Prostate gland (tissue), 2 donors: ENCODE data around the gene DEXI. TPM values are rescaled to one million over a fixed set of nuclear protein-coding genes. Genes with fewer than 3 reads are reported as not detected.

Experiments used
- DNase-seq: peaks from one replicate; pipeline ENCODE4 v3.0.0-alpha.2; 2019; ENCODE audit warnings: low spot score
- H3K27ac ChIP-seq, 2 donors: fragments of 200-600 bp; sonication (generic); 2 replicates each; pipeline ENCODE4 v1.5.1; 2017 to 2019
- H3K27me3 ChIP-seq: fragments of 200-600 bp; sonication (generic); replicated peaks from 2 replicates; pipeline ENCODE4 v1.5.1; 2019; ENCODE audit not compliant: insufficient read depth
- H3K36me3 ChIP-seq, 2 donors: fragments of 200-600 bp; sonication (generic); 1 replicate in 1 of 2; 2 replicates in 1 of 2; pipeline versions ENCODE4 v1.5.1 to v1.8.1; 2017 to 2019
- H3K4me1 ChIP-seq: fragments of 200-600 bp; sonication (generic); replicated peaks from 2 replicates; pipeline ENCODE4 v1.5.1; 2019
- H3K4me3 ChIP-seq, 2 donors: fragments of 200-600 bp; sonication (generic); 2 replicates each; pipeline ENCODE4 v1.5.1; 2017 to 2019
- H3K9me3 ChIP-seq: fragments of 200-600 bp; sonication (generic); 2 replicates; pipeline ENCODE4 v1.5.1; 2017
- CTCF ChIP-seq, 4 experiments: fragments of 200-600 bp in 2 of 4; fragments of 450-650 bp in 2 of 4; sonication (generic) in 2 of 4; IDR thresholded peaks; 1 replicate in 3 of 4; 2 replicates in 1 of 4; pipeline ENCODE4 v1.5.1; 2016 to 2019; ENCODE audit warnings: antibody characterized with exemption in 4 of 4, mild to moderate bottlenecking in 2 of 4, moderate library complexity in 2 of 4
- POLR2A ChIP-seq: fragments of 450-650 bp; IDR thresholded peaks from one replicate; pipeline ENCODE4 v1.6.1; 2016; ENCODE audit warnings: antibody characterized with exemption, mild to moderate bottlenecking
- POLR2AphosphoS5 ChIP-seq: sonication (generic); formaldehyde crosslinking; IDR thresholded peaks from one replicate; pipeline ENCODE4 v1.6.1; 2017; ENCODE audit warnings: antibody characterized with exemption
- WGBS: methylation state at CpG from one replicate; pipeline ENCODE4 v1.1.5; 2018; 5-methylcytosine and 5-hydroxymethylcytosine counted together
- intact Hi-C: fragments of 100-400 bp; cut with DNase I; formaldehyde crosslinking; loops from one replicate; pipeline ENCODE4 v1.14.2; 2022
- total RNA-seq, 2 donors: library from RNA; depleted of rRNA; stranded (reverse); fragments of >200 nt; gene quantifications; one replicate each; pipeline ENCODE4 v1.1.0, GENCODE V29; 2016

Gene DEXI
- total RNA-seq, 2 donors from 2014 or later, result 95.5 to 96.9 TPM

- intact Hi-C loops, result loop anchor here (5.0 kb wide), 1 partner anchor 50 kb away; no protein-coding TSS in a partner anchor
- Histone ChIP-seq H3K36me3 (no peaks in the 10 kb centered on the region), H3K27ac (peak overlapping the region in 1 of 2 donors; percentile 15), H3K4me3 (no peak overlapping the region), H3K4me1 (peaks cover 7% of the 10 kb centered on the region), H3K27me3 (no peaks in the 10 kb centered on the region), H3K9me3 (no peaks in the 10 kb centered on the region)
- DNase-seq, result no peak
- WGBS, result 74% methylated on average over 15 of the region's 15 CpGs
- TF ChIP-seq POLR2AphosphoS5, result no peak
- no peak for TF ChIP-seq CTCF (IDR thresholded peaks at IDR 0.05)
- TF ChIP-seq POLR2A, result no peak
These were observed 40.3 kb upstream of the DEXI start for GRCh38 chr16:10982465-10983150.

- no peak for DNase-seq
- Histone ChIP-seq H3K4me3 (no peak overlapping the region), H3K9me3 (no peaks in the 10 kb centered on the region), H3K36me3 (no peaks in the 10 kb centered on the region), H3K4me1 (peaks cover 7% of the 10 kb centered on the region), H3K27me3 (no peaks in the 10 kb centered on the region), H3K27ac (peak overlapping the region in 1 of 2 donors; percentile 15)
- TF ChIP-seq POLR2A, result no peak
- TF ChIP-seq CTCF (IDR thresholded peaks at IDR 0.05), result peak in 1 of 4 experiments; percentile 9
- intact Hi-C loops, result loop anchor here (5.0 kb wide), 1 partner anchor 51 kb away; no protein-coding TSS in a partner anchor
- 81% methylated on average over 4 of the region's 4 CpGs for WGBS
These were observed 39.5 kb upstream of the DEXI start for GRCh38 chr16:10981697-10982216.

- Histone ChIP-seq H3K4me3 (no peak overlapping the region), H3K27me3 (no peaks in the 10 kb centered on the region), H3K4me1 (peaks cover 7% of the 10 kb centered on the region), H3K9me3 (no peaks in the 10 kb centered on the region), H3K36me3 (no peaks in the 10 kb centered on the region), H3K27ac (peak overlapping the region; percentile 45 to 66)
- 41% methylated on average over 3 of the region's 3 CpGs for WGBS
- intact Hi-C loops, result loop anchor here (5.0 kb wide), 1 partner anchor 51 kb away; no protein-coding TSS in a partner anchor
- DNase-seq, result no peak
- TF ChIP-seq CTCF (IDR thresholded peaks at IDR 0.05) (no peak), POLR2A (no peak)
These were observed 38.5 kb upstream of the DEXI start for GRCh38 chr16:10980813-10981212.

GRCh38 chr16:10979717-10980601 is 37.7 kb upstream of the DEXI start:
- TF ChIP-seq POLR2A (no peak), POLR2AphosphoS5 (peak; percentile 84), CTCF (IDR thresholded peaks at IDR 0.05) (peak in 1 of 4 experiments; percentile 14)
- Histone ChIP-seq H3K4me3 (no peak overlapping the region), H3K27ac (peak overlapping the region; percentile 45 to 66), H3K27me3 (no peaks in the 10 kb centered on the region), H3K4me1 (peaks cover 7% of the 10 kb centered on the region), H3K36me3 (no peaks in the 10 kb centered on the region), H3K9me3 (no peaks in the 10 kb centered on the region)
- 20% methylated on average over 19 of the region's 19 CpGs for WGBS
- DNase-seq, result peak; percentile 90
- intact Hi-C loops, result loop anchor here (5.0 to 10.0 kb wide), 3 partner anchors 52 to 155 kb away; no protein-coding TSS in a partner anchor
